NCI-H2171 (cell line): ENCODE measurements around the gene PCNX4.

ENCODE experiments used
- DNase-seq: peaks from one replicate; lab custom pipeline; 2025; lab: John Stamatoyannopoulos, UW

The PCNX4 gene

GRCh38 chr14:60174352-60175254 is 82.9 kb downstream of the PCNX4 start:
- no peak for DNase-seq

DNA sequence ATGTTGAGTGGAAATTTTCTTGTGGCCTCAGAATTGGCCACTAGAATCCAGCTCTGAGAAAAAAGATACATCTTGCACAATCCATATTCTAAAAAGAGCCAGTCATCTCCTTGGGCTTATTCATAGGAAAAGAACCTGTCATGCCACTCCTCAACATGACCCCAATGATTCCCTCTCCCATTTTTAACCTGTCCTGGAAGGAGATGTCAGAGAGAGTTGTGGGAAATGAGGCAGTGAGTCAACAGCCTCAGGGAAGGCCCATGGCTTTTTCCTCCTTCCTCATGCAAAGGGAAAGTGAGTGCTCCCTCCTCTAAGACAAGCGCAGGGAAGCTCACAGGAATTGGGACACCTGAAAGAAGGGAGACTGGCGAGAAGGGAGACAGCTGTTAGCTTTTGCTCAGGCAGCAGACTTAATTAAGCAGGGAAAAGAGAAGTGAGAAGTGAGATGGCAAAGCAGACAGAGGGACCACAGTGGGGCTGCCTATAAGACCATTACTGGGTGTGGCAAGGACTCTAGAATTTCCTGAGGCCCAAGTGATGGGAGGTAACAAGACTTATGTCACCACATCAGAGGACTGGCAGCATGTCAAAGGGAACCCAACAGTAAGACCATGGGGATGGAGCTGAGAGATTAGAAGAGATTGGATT is 83.7 kb downstream of the PCNX4 start:
- no peak for DNase-seq

GRCh38 chr14:60178164-60178563 is 86.4 kb downstream of the PCNX4 start:
- no peak for DNase-seq

- DNase-seq: no peak
Measured at GRCh38 chr14:60178820-60179219, 87.1 kb downstream of the PCNX4 start.

DNA sequence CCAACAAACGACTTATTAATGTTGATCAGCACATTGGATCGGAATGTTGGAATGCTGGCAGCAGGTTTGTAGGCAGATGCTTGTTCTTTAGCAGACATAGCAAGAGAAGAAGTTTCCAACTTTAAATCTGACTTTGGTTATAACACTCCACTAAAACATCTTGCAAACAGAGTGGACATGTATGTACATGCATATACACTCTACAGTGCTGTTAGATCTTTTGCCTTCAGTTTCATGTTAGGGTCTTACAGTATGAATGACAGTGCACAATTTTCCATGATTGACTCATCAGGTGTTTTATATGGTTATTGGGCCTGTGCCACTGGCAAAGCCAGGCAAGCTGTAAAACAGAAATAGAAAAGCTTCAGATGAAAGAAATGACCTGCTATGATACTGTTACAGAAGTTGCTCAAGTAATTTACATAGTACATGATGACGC is 87.7 kb downstream of the PCNX4 start:
- DNase-seq: no peak

GRCh38 chr14:60183138-60183537 is 91.4 kb downstream of the PCNX4 start:
- no peak for DNase-seq

DNA sequence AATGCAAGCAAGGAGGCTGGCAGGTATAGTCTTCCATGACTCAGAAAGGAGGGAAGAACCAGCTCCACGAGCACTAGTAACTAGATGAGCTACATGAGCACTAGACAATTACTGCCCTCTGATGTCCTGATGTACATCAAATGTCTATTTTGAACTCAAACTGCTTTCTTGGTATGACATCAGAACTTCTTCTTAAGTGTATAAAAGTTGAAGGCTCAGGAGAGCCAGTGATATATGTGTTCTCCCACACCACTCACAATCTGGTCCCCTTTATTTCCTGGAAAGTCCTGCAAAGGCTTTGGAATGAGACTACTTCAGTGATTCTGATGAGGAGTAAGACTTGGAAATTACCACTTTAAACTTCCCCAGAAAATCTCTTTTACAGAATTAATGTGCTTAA is 92.0 kb downstream of the PCNX4 start:
- DNase-seq: no peak

DNA sequence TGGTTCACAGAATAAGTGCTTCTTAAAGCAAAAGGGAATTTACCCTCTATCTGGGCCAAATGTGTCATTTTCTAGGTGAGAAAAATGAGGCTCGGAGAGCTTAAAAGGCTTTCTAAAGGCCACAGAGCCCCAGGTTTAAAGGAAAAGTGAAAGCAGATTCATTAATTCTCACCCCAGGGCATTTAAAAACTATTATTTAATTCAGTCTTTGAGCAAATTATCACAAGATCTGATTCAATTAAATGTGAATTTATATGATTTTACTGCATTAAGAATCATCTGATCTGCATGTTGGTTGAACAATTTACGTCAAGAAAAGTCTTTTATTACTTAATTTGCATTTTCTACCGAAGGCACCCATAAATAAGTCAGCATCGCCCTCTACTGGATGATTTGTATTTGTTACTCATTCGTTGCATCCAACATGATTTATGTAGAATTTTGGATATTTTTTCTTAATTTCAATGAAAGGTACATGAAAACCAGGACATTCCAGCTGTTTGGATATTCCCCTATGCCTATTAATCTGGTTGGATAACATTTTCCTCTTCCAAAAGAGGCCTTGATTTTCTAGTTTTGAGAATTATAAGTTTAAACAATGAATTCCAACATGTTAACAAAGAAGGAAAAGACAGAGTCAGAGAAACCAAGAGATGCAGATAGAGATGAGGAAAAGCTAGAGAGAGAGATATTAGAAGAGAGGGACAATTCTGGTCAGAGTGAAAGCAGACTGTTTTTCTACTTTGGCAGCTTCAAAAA is 92.6 kb downstream of the PCNX4 start:
- peak; percentile 71 for DNase-seq

GRCh38 chr14:60184905-60185555 is 93.3 kb downstream of the PCNX4 start:
- DNase-seq: no peak

GRCh38 chr14:60188115-60188514 is 96.4 kb downstream of the PCNX4 start:
- no peak for DNase-seq

- no peak for DNase-seq
Measured at GRCh38 chr14:60188696-60189095, 97.0 kb downstream of the PCNX4 start.

DNA sequence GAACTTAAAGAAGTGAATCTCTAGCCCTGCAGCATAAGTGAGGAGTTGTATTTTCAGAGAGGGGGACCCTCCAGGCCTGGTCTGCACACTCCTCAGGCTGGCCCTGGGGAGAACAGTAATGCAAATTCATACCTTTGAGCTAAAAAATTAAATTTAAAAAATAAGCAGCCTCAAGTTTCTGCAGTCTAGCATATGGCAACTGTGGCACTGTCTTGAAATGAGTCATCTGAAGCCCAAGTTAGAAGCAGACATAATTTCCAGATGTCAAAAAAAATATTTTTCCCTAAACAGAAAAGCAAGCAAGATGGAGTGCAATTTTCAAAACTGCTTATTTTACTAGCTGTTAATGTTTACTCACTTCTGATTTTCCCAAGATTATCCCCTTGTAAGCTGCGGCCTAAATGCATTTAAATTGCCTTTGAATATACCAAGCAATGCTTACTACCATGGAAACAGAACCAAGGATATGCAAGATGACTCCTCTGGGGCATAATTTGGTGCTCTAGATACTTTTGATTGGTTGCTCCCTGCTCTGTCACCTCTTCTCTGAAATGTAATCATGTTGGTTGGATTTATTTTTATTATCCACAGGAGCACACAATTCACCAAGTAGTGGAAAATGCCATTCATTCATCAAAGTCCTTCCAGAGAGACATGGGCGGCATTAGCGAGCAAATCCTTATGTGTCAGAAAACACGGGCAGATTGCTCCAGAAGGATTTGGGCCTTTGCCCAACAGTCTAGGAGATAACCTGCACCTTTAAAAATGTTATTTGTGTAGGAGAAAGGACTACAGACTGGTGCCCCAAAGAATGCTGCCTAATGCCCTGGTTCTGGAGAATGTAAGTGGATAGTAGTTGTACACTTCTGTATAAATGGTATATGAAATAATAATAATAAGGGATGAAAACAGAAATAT is 98.5 kb downstream of the PCNX4 start:
- DNase-seq: no peak

- no peak for DNase-seq
Measured at GRCh38 chr14:60195179-60195810, 103.6 kb downstream of the PCNX4 start.

DNA sequence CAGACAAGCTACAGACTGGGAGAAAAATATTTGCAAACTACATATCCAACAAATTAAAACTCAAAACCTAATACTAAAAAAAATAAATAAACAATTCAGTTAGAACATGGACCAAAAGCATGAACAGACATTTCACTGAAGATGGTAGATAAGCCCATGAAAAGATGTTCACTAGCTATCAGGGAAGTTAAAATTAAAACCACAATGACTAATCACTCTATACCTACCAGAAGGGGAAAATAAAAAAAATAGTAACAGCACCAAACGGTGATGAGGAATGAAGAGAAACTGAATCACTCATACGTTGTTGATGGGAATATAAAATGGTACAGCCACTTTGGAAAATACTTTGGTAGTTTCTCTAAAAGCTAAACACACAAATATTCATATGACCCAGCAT is 104.6 kb downstream of the PCNX4 start:
- DNase-seq: no peak

DNA sequence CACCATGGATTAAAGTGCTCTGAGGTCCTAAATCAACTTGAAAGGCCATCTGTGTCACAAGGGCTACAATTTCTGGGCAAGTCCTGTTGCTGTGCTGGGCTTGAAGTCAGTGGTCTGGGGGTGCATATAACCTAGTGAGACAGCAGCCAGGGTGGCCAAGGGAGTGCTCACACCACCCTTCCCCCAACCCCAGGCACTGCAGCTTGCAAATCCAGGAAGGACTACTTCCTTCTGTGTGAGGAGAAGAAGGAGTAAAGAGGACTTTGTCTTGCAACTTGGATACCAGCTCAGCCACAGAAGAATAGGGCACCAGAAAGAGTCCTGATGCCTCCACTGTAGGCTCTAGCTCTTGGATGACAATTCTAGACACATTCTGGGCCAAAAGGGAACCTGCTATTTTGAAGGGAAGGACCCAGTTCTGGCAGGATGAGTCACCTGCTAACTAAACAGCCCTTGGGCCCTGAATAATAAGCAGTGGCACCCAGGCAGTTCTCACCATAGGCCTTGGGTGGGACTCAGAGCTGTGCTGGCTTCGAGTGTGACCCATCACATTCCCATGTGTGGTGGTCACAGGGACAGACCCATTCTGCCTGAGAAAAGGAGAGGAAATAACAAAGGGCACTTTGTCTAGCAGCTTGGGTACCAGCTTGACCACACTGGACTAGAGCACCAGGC is 106.0 kb downstream of the PCNX4 start:
- DNase-seq: no peak

- no peak for DNase-seq
Measured at GRCh38 chr14:60199321-60199720, 107.6 kb downstream of the PCNX4 start.

GRCh38 chr14:60204104-60204842 is 112.5 kb downstream of the PCNX4 start:
- no peak for DNase-seq

- no peak for DNase-seq
Measured at GRCh38 chr14:60204843-60205774, 113.4 kb downstream of the PCNX4 start.
